Activated CD8-positive, alpha-beta T cell treated with anti-CD3 and anti-CD28 coated beads for 36 hours (primary cell): ENCODE data around the gene NTSR1. TPM values are rescaled to one million over a fixed set of nuclear protein-coding genes. Genes with fewer than 3 reads are reported as not detected.

Experiments
- ATAC-seq: fragments of 200-7000 bp; cut with Tn5 transposase; one replicate; pipeline ENCODE4 v1.10.0; 2021; ENCODE audit warnings: mild to moderate bottlenecking, moderate library complexity
- CTCF ChIA-PET: fragments of 350-600 bp; sonication (Branson Sonifier 250); formaldehyde crosslinking; loops from one replicate; lab custom pipeline; 2021; ENCODE audit warnings: antibody characterized with exemption; lab: Charles Lee
- POLR2A ChIA-PET: fragments of 350-600 bp; sonication (Branson Sonifier 250); formaldehyde crosslinking; loops from one replicate; lab custom pipeline; 2021; ENCODE audit warnings: antibody characterized with exemption; lab: Charles Lee
- DNase-seq: peaks from one replicate; pipeline ENCODE4 v3.0.0-alpha.2; 2020
- H3K27ac Mint-ChIP-seq: one replicate; pipeline ENCODE4 v1.8.0; 2021; ENCODE audit warnings: mild to moderate bottlenecking, mixed read lengths
- H3K27me3 Mint-ChIP-seq: one replicate; pipeline ENCODE4 v1.8.0; 2021; ENCODE audit warnings: mixed read lengths
- H3K36me3 Mint-ChIP-seq: one replicate; pipeline ENCODE4 v1.8.0; 2021; ENCODE audit warnings: low read depth, mixed read lengths
- H3K4me1 Mint-ChIP-seq: one replicate; pipeline ENCODE4 v1.8.0; 2021; ENCODE audit warnings: low read depth, mixed read lengths
- H3K4me3 Mint-ChIP-seq: one replicate; pipeline ENCODE4 v1.8.0; 2021; ENCODE audit warnings: mild to moderate bottlenecking, moderate library complexity, mixed read lengths
- H3K9me3 Mint-ChIP-seq: one replicate; pipeline ENCODE4 v1.8.0; 2021; ENCODE audit warnings: mixed read lengths
- intact Hi-C: fragments of 100-400 bp; cut with micrococcal nuclease; formaldehyde crosslinking; loops from one replicate; pipeline ENCODE4 v1.10.0; 2022
- total RNA-seq, 2 experiments: library from RNA; stranded (reverse); gene quantifications; one replicate each; pipeline ENCODE4 v1.2.3, GENCODE V29; 2021
- TF ChIP-seq, protein P1 (sequence below): fragments of 200-600 bp; IDR thresholded peaks from one replicate; pipeline ENCODE4 v1.8.0; 2022; ENCODE audit warnings: antibody characterized with exemption, mild to moderate bottlenecking

Gene NTSR1
- total RNA-seq, 2 experiments from 2014 or later, result not detected

DNA sequence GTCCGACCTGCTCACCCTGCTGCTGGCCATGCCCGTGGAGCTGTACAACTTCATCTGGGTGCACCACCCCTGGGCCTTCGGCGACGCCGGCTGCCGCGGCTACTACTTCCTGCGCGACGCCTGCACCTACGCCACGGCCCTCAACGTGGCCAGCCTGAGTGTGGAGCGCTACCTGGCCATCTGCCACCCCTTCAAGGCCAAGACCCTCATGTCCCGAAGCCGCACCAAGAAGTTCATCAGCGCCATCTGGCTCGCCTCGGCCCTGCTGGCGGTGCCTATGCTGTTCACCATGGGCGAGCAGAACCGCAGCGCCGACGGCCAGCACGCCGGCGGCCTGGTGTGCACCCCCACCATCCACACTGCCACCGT, 885 bp downstream of the NTSR1 start:
- ChIA-PET POLR2A (no interaction called here), CTCF (no interaction called here)
- Mint-ChIP-seq H3K9me3 (no peaks in the 10 kb centered on the region), H3K4me3 (no peak overlapping the region), H3K36me3 (no peaks in the 10 kb centered on the region), H3K27ac (no peak overlapping the region), H3K27me3 (peaks cover 28% of the 10 kb centered on the region), H3K4me1 (peaks cover 5% of the 10 kb centered on the region)
- DNase-seq (no peak), ATAC-seq (no peak)
- intact Hi-C loops, result no loop called here
- TF ChIP-seq, protein P1, sequence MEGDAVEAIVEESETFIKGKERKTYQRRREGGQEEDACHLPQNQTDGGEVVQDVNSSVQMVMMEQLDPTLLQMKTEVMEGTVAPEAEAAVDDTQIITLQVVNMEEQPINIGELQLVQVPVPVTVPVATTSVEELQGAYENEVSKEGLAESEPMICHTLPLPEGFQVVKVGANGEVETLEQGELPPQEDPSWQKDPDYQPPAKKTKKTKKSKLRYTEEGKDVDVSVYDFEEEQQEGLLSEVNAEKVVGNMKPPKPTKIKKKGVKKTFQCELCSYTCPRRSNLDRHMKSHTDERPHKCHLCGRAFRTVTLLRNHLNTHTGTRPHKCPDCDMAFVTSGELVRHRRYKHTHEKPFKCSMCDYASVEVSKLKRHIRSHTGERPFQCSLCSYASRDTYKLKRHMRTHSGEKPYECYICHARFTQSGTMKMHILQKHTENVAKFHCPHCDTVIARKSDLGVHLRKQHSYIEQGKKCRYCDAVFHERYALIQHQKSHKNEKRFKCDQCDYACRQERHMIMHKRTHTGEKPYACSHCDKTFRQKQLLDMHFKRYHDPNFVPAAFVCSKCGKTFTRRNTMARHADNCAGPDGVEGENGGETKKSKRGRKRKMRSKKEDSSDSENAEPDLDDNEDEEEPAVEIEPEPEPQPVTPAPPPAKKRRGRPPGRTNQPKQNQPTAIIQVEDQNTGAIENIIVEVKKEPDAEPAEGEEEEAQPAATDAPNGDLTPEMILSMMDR, result no peak

DNA sequence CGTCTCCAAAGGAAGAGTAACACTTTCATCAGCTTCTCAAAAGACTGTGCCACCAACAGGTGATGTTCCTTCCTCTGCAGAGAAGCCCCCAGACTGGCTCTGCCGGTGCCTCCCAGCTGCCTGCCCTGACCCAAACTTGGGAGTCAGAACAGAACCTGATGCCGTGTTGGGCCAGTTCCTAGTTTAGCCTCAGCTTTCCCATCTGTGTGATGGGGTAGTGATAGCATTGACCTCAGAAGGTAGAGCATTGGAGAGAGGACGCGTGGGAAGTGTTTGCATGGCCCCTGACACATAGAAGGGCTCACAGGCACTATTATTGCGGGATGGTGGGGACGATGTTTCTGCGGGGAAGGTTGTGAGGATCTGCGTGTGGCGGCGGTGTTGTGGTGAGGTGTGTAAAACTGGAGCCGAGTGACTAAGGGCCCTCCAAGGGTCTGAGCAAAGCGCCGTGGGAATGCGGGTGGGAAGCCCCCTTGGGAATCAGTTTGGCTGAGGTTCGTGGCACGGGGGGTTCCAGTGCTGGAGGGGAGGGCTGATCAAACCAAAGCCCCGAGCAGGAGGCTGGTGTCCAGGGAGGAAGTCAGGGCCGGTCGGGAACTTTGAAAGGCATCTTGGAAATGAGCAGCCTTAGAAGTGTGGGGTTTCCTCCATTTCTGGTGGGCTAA, 1.7 kb downstream of the NTSR1 start:
- CTCF ChIA-PET, result no interaction called here
- no peaks in the 10 kb centered on the region for H3K36me3 Mint-ChIP-seq

DNA sequence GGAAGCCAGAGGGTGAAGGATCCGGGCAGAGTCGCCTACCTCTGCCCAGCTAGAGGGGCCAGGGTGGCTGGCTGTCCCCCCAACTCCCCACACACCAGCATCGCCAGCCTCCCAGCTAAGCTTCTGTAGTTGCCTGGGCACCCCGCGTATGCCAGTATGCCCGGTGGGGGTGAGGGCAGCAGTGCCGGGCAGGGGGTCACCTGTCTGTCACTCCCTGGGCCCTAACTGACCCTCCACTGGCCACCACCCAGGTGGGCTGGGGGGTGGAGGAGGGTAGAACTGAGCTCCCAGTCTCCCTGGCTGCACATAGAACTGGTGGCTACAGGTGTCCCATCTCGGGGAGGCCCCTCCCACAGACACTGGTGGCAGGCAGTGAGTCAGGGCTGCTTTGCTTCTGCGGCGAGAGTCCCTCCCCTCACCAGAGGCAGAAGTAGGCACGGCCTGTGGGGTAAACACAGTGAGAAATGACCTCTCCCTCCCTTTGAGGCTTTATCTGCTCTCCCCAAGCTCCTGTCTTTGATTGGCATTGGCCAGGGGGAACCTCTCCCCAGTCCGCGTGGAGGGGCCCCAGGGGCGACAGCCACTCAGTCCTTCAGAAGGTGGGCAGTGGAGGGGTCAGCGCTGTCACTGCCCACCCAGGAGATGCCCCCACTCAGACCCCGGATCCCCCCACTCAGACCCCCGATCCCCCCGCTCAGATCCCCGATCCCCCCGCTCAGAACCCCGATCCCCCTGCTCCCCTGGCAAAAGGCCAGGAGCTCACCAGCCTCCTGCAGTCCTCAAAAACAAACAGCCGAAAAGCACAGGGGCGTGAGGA, 2.5 kb downstream of the NTSR1 start:
- ChIA-PET POLR2A (interaction anchor here (0.8 kb wide), 1 partner anchor 13 kb away, joined by 3 read pairs; no protein-coding TSS in a partner anchor), CTCF (no interaction called here)
- no peaks in the 10 kb centered on the region for H3K36me3 Mint-ChIP-seq
- H3K27ac Mint-ChIP-seq, result no peak overlapping the region
- DNase-seq (peak; percentile 38), ATAC-seq (peak; percentile 72)
- H3K27me3 Mint-ChIP-seq, result peaks cover 28% of the 10 kb centered on the region
- no peaks in the 10 kb centered on the region for H3K9me3 Mint-ChIP-seq
- TF ChIP-seq, protein P1, result no peak
- intact Hi-C loops, result no loop called here
- H3K4me3 Mint-ChIP-seq, result no peak overlapping the region
- H3K4me1 Mint-ChIP-seq, result peaks cover 11% of the 10 kb centered on the region

More for the DNA sequence above, 1.7 kb downstream of the NTSR1 start:
- Mint-ChIP-seq H3K9me3 (no peaks in the 10 kb centered on the region), H3K4me1 (peaks cover 5% of the 10 kb centered on the region), H3K27me3 (peaks cover 28% of the 10 kb centered on the region), H3K4me3 (no peak overlapping the region), H3K27ac (no peak overlapping the region)
- POLR2A ChIA-PET, result interaction anchor here (0.8 kb wide), 1 partner anchor 14 kb away, joined by 3 read pairs; no protein-coding TSS in a partner anchor
- TF ChIP-seq, protein P1, result no peak
- ATAC-seq (no peak), DNase-seq (no peak)
- intact Hi-C loops, result no loop called here

DNA sequence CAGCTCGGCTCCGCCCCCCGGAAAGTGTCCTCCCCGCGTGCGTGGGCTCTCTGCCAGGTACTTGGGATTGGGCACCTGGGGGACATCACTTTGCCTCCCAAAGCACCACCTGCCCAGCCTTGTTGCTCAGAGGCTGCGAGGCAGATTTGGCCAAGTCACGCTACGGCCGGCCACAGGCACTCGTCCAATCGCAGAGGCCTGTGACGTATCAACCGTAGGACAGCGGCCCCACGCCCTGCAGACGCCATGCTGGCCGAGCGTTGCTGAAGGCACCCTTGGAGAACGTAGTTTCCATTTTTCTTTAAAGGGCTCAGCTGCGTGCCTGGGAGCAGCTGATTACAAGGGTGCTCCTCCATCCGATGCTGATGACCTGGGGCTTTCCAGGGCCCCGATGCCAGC, 3.1 kb downstream of the NTSR1 start:
- ATAC-seq (no peak), DNase-seq (no peak)
- TF ChIP-seq, protein P1, result no peak
- peaks cover 17% of the 10 kb centered on the region for H3K4me1 Mint-ChIP-seq
- no peak overlapping the region for H3K27ac Mint-ChIP-seq
- H3K4me3 Mint-ChIP-seq, result no peak overlapping the region
- peaks cover 28% of the 10 kb centered on the region for H3K27me3 Mint-ChIP-seq
- intact Hi-C loops, result no loop called here
- ChIA-PET POLR2A (no interaction called here), CTCF (interaction anchor here (1.3 kb wide), 1 partner anchor 97 kb away, joined by 5 read pairs; no protein-coding TSS in a partner anchor)
- H3K36me3 Mint-ChIP-seq, result no peaks in the 10 kb centered on the region
- H3K9me3 Mint-ChIP-seq, result no peaks in the 10 kb centered on the region

DNA sequence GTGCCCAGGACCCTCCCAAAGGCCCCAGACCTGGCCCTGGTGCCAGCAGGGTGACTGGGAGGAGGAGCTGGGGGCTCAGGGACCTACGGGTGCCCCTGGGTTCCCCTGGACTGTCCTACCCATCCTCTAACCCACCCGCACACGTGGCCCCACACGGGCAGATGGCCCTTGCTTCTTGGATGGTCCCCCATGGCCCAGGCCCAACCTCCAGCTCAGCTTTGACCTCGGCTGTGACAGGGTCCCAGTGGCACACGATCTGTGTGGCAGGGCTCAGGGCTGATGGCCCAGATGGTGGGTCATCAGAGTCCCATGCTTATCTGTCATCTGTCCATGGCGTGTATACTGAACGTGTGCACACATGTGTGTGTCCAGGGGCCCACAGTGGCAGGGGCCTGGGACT, 4.0 kb downstream of the NTSR1 start:
- no peak for ATAC-seq
- Mint-ChIP-seq H3K9me3 (no peaks in the 10 kb centered on the region), H3K27me3 (peaks cover 21% of the 10 kb centered on the region), H3K4me3 (no peak overlapping the region), H3K36me3 (no peaks in the 10 kb centered on the region), H3K27ac (no peak overlapping the region), H3K4me1 (peaks cover 24% of the 10 kb centered on the region)
- no peak for DNase-seq
- intact Hi-C loops, result no loop called here
- POLR2A ChIA-PET, result no interaction called here
- CTCF ChIA-PET, result interaction anchor here (1.3 kb wide), 1 partner anchor 96 kb away, joined by 5 read pairs; no protein-coding TSS in a partner anchor
- TF ChIP-seq, protein P1, result no peak
